Measurements from ENCODE around the gene DNLZ.
"Not testable (repeated sequence)": the region's sequence is repeated elsewhere in the genome, so short reads cannot be mapped to it uniquely, and the experiment has no call there.

Gene DNLZ

GRCh38 chr9:136358016-136358415 lies 5.5 kb downstream of the DNLZ start:
- no peak for DNase-seq

GRCh38 chr9:136357202-136357725 lies 6.3 kb downstream of the DNLZ start:
- DNase-seq: no peak

DNA sequence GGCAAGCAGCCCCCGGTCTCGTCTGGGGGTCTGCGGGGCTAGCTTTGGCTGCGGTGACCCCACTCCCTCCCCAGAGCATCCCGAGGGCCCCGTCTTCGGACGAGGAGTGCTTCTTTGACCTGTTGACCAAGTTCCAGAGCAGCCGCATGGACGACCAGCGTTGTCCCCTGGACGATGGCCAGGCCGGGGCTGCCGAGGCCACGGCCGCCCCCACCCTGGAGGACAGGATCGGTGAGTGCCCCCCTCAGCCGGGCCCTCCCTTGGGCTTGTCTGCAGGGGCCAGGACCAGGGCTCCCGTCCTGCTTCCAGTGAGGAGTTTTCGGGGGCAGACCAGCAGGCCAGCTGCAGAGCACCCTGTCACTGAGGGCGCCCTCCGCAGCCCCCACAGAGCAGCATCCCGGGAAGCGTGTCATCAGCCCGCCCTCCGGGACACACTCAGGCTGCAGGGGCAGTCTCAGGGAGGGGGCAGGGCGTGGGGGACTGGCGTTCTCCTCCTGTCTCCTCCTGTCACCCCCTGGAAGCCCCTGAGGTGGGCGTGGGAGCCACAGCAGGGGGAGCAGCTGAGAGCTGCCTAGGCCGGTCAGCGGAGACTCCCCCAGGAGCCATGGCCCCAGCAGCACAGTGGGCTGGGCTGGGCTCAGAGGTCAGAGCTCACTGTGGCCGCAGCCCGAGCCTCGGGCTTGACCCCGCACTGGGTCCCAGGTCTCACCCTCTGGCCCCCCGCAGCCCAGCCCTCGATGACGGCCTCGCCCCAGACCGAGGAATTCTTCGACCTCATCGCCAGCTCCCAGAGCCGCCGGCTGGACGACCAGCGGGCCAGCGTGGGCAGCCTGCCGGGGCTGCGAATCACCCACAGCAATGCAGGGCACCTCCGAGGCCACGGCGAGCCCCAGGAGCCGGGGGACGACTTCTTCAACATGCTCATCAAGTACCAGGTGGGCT lies 7.7 kb downstream of the DNLZ start:
- no peak for DNase-seq

GRCh38 chr9:136354592-136355085 lies 8.9 kb downstream of the DNLZ start:
- DNase-seq: no peak

DNA sequence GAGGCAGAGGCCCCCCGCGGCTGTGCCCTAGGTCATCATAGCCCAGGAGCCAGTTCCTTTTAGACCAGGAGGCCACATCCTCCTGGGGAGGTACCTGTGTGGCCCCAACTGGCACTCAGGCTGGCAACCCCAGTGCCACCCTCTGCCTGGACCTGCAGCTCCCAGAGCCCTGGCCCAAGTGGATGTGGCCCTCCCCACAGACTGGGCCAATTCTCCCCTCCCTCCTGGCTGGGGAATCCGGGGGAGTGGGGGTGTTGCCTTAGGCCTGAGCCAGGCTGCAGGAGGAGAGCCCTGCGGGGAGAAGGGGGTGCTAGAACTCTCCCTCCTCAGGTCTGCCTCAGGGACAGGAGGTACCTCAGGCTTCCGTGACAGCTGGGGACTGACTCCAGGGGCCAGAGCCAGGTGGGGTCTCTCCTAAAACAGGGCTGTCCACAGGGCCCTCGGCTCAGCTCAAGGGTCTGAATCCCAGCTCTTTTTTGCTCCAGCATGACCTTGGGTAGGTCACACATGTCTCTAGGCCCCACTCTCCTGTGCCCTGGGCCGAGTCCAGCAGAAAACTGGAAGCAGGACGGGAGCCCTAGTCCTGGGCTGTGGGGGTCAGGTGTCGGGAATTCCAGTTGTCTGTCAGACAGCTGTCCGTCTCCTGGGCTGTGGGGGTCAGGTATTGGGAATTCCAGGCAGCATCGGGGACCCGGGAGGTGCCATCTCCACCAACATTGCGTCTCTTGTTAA lies 9.6 kb downstream of the DNLZ start:
- DNase-seq: no peak

GRCh38 chr9:136353088-136353487 lies 10.5 kb downstream of the DNLZ start:
- DNase-seq: no peak

DNA sequence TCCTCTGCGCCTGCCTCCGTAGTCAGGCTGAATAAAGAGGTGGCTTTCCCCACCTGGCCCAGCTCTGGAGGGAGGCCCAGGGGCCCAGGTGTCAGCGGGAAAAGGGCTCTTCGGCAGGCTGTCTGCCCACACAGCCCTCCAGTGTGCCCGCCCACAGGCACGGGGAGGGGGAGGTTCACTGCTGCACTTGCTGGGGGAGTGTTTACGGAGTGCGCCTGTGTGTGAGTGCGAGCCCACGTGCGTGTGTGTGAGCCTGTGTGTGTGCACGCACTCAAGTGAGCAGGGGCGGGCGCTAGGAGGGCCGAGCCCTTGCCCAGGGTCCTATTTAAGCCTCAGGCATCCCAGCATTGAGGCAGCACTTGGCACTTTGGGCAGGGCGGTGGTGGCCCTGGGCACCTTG lies 10.9 kb downstream of the DNLZ start:
- no peak for DNase-seq

GRCh38 chr9:136351868-136352267 lies 11.7 kb downstream of the DNLZ start:
- DNase-seq: not testable (repeated sequence)

DNA sequence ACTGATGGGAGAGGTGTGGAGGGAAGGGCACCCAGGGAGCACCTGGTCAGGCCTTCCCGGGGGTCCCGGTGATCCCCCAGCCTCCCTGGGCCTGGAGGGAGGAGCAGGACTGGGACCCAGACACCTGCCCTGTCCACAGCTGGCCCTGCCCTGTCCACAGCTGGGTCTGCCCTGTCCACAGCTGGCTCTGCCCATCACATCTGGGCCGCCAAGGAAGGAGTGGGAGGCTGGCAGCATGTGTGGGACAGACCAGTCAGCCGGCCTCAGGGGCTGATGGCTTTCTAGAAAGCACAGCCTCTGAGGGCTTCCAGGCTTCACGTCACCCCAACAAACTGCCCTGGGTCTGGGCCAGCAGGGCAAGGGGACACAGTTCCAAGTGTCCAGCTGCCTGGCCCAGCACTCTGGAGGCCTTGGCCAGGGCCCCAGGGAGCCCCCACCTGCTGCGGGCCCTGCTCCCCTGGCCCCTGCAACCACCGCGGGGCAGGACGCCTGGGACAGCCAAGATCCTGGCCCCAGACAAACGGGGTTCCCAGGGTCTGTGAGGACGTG lies 12.2 kb downstream of the DNLZ start:
- DNase-seq: no peak

- no peak for DNase-seq
Measured at GRCh38 chr9:136349546-136349945, 14.0 kb downstream of the DNLZ start.

DNA sequence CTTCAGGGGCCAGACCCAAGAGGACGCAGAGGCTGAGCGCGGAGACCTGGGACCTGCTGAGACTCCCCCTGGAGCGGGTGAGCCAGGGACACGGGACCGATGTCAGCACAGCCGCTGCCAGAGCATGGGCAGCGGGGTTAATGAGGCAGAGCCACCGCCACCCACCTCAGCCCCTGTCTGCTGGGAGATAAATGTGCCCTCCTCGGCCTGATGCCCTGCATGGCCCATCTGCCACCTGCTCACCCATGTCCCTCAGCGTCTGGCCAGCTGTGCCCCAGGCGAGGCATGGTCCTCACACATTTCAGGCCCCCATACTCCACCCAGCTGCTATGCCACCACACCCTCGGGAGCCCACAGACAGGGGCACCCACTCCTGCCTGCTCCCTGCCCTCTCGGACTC lies 14.9 kb downstream of the DNLZ start:
- no peak for DNase-seq

DNA sequence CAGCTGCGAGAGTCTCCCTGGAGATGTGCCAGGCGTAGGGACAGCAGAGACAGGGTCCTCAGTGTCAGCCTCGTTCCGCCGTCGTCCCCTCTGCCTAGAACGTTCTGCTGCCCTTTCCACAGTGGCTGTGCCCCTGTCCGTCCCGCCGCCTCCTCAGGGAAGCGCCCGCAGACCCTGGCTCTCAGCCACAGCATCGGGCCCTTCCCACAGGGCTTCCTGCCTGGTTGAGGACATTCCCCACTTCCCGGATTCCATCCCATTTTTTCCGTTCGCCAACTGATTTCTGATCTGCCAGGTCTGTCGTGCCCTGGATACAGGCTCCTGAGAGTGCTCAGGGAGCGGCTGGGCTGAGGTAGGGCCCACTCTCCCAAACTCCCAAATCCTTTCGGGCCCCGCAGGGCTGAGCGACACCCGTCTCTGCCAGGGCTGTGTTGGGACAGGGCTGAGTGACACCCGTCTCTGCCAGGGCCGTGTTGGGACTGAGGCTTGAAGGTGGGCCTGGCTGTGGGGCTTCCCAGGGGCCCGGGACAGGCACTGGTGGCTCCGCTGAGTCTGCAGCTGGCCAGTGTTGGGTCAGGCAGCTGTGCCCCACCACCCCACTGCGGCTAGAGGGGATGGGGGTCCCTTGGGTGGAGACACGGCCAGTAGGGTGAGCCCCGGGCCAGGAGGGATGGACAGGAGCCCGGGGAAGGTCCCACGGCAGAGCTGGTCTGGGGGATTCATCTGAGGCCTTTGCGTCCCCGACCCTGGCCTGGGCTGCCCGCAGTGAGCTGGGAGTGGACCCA lies 15.9 kb downstream of the DNLZ start:
- DNase-seq: no peak

GRCh38 chr9:136346927-136347465 lies 16.5 kb downstream of the DNLZ start:
- DNase-seq: no peak

DNA sequence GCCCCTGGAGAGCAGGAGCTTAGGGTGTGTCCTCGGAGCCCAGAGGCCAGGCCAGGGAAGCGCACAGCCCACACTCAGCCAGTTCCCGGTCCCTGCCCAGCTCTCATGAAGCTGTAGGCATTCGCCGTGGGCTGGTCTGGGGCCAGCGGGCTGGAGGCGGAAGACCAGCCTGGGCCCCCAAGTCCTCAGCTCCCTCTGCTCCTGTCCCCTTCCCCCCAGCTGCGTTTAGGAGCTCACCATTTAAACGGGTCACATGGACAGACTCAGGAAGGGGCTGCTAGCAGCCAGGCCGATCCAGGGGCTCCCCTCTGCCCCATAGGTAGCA lies 17.4 kb downstream of the DNLZ start:
- DNase-seq: no peak

GRCh38 chr9:136345281-136346156 lies 18.0 kb downstream of the DNLZ start:
- DNase-seq: no peak

- DNase-seq: no peak
Measured at GRCh38 chr9:136344544-136345280, 18.8 kb downstream of the DNLZ start.

DNA sequence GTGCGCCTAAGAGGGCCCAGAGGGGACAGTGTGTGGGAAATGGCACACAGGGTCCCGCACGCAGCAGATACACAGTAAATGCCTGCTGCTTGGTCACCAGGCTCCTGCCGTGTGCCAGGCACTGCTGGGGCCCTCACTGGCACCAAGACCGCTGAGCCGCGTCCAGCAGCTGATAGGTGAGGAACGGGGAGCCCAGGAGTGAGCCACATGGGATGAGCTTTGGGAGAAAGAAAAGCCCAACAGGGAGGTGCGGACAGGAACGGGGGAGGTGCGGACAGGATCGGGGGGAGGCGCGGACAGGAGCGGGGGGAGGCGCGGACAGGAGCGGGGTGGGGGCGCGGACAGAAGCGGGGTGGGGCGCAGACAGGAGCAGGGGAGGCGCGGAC lies 19.7 kb downstream of the DNLZ start:
- no peak for DNase-seq

- DNase-seq: no peak
Measured at GRCh38 chr9:136343121-136343883, 20.2 kb downstream of the DNLZ start.

DNA sequence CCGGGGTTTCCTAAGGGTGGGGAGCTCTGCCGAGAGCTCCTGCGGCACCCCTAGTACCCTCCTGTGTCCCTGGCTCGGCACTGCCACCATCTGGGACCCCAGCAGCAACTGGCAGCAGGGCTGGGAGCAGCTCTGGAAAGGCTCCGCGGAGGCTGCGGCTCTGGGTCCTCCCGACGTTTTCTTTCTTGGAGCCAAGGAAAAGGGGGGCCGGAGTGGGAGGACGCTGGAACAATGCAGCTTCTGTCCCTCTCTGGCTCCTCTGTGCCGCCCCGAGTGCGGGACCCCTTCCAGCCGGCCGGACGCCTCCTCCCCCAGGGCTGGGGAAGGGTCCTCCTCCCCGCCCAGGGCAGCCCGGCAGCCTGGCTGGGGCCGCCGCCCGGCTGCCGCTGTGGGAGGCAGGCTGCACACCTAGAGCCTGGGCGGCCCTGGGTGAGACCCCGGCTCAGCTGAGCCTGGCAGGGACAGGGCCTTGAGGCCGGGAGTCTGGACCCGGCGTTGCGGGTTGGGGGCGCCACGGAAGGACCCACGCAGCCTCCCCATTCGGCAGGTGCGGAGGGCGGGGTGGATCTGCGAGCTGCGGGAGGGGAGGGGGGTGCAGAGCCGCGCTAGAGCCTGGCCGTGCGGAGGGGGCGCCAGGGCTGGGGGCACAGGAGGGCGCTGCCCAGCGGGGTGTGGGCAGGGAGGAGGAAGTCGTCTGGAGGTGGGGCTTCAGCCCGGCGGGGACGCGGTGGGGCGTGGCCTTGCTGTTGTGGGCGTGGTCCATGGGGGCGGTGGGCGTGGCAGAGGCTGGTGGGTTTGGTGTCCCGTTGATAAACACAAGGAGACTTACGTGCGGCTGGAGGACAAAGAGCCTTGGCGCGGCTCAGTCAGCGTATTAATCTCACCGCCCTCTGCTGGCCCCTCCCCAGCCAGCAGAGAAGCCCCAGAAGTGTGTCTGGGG lies 21.1 kb downstream of the DNLZ start:
- DNase-seq: no peak

All from NCI-H1417 treated with DMSO at 0.1 percent for 48 hours (cell line).